Common myeloid progenitor, CD34-positive (primary cell): Measurements from ENCODE around the gene TNFRSF8.
A peak's percentile ranks its signal among the peaks of the same experiment; 100 is the strongest.

Experiments used
- CTCF ChIA-PET: fragments of 350-600 bp; sonication (Branson Sonifier 250); formaldehyde crosslinking; loops from one replicate; lab custom pipeline; 2021; ENCODE audit warnings: antibody characterized with exemption; lab: Charles Lee
- POLR2A ChIA-PET: fragments of 350-600 bp; sonication (Branson Sonifier 250); formaldehyde crosslinking; loops from one replicate; lab custom pipeline; 2021; ENCODE audit warnings: antibody characterized with exemption; lab: Charles Lee
- DNase-seq, 3 donors: peaks; one replicate each; pipeline versions ENCODE4 v3.0.0 to v3.0.0-alpha.2; 2013
- H3K27ac ChIP-seq, 2 experiments: 1 replicate in 1 of 2; 2 replicates in 1 of 2; pipeline ENCODE4 v1.7.0; 2013; ENCODE audit warnings: inconsistent platforms in 2 of 2, low read length in 2 of 2, mild to moderate bottlenecking in 2 of 2, low read depth in 1 of 2, moderate library complexity in 1 of 2; ENCODE audit not compliant: severe bottlenecking in 2 of 2, insufficient read depth in 1 of 2, poor library complexity in 1 of 2
- H3K27me3 ChIP-seq, 5 experiments: replicated peaks in 2 of 5; 1 replicate in 3 of 5; 2 replicates in 2 of 5; pipeline versions ENCODE4 v1.6.1 to v1.7.0; 2013; ENCODE audit warnings: low read length in 4 of 5, mild to moderate bottlenecking in 2 of 5, moderate library complexity in 2 of 5, inconsistent platforms in 1 of 5; ENCODE audit not compliant: insufficient read depth in 5 of 5, control insufficient read depth in 4 of 5
- H3K36me3 ChIP-seq, 4 experiments: 1 replicate in 2 of 4; 2 replicates in 2 of 4; pipeline versions ENCODE4 v1.6.1 to v1.7.0; 2013; ENCODE audit warnings: low read length in 3 of 4, control low read depth in 1 of 4, mild to moderate bottlenecking in 1 of 4; ENCODE audit not compliant: control insufficient read depth in 4 of 4, insufficient read depth in 4 of 4
- H3K4me1 ChIP-seq, 4 experiments: 1 replicate in 3 of 4; 2 replicates in 1 of 4; pipeline versions ENCODE4 v1.6.1 to v1.7.1; 2013; ENCODE audit warnings: low read length in 3 of 4, mild to moderate bottlenecking in 3 of 4, control low read depth in 1 of 4, inconsistent platforms in 1 of 4, moderate library complexity in 1 of 4; ENCODE audit not compliant: control insufficient read depth in 4 of 4, insufficient read depth in 4 of 4; ENCODE audit errors: control extremely low read depth in 1 of 4
- H3K4me3 ChIP-seq, 7 experiments: 1 replicate in 4 of 7; 2 replicates in 3 of 7; pipeline versions ENCODE4 v1.5.1 to v1.7.0; 2013; ENCODE audit warnings: mild to moderate bottlenecking in 7 of 7, low read length in 6 of 7, moderate library complexity in 6 of 7, inconsistent platforms in 2 of 7, low read depth in 2 of 7, control low read depth in 1 of 7; ENCODE audit not compliant: insufficient read depth in 4 of 7, control insufficient read depth in 1 of 7; ENCODE audit errors: extremely low read depth in 1 of 7
- H3K9me3 ChIP-seq, 5 experiments: 1 replicate in 4 of 5; 2 replicates in 1 of 5; pipeline versions ENCODE4 v1.6.1 to v1.7.1; 2013; ENCODE audit warnings: low read length in 4 of 5, mild to moderate bottlenecking in 2 of 5, inconsistent platforms in 1 of 5, low read depth in 1 of 5, moderate library complexity in 1 of 5; ENCODE audit not compliant: control insufficient read depth in 4 of 5, insufficient read depth in 2 of 5; ENCODE audit errors: control extremely low read depth in 1 of 5
- WGBS: methylation state at CpG from one replicate; pipeline ENCODE4 v1.1.5; 2013; ENCODE audit not compliant: insufficient coverage; 5-methylcytosine and 5-hydroxymethylcytosine counted together

TNFRSF8 gene

GRCh38 chr1:12177999-12178441 lies 114.9 kb downstream of the TNFRSF8 start:
- Histone ChIP-seq H3K36me3 (peaks cover 0 to 11% (median 0%) of the 10 kb centered on the region in 4 experiments), H3K27ac (no peak overlapping the region), H3K9me3 (no peaks in the 10 kb centered on the region), H3K4me1 (peaks cover 10 to 93% (median 67%) of the 10 kb centered on the region in 4 experiments), H3K4me3 (no peak overlapping the region), H3K27me3 (no peaks in the 10 kb centered on the region)
- POLR2A ChIA-PET = no interaction called here
- CTCF ChIA-PET = interaction anchor here (0.7 to 2.1 kb wide), 10 partner anchors 9 to 53 kb away, joined by 3 to 8 read pairs (median 4); no protein-coding TSS in a partner anchor
- DNase-seq = peak in 2 of 3 donors; percentile 75 to 82
- WGBS = 75% methylated on average over 5 of the region's 14 CpGs

- WGBS = 92% methylated on average over 11 of the region's 11 CpGs
- DNase-seq = no peak
- no peak overlapping the region for H3K27ac ChIP-seq
- H3K9me3 ChIP-seq = no peaks in the 10 kb centered on the region
- peaks cover 10 to 93% (median 63%) of the 10 kb centered on the region in 4 experiments for H3K4me1 ChIP-seq
- H3K4me3 ChIP-seq = no peak overlapping the region
- ChIA-PET CTCF (interaction anchor here (0.7 to 2.1 kb wide), 5 partner anchors 10 to 54 kb away, joined by 3 to 8 read pairs (median 6); no protein-coding TSS in a partner anchor), POLR2A (interaction anchor here (0.6 kb wide), 1 partner anchor 8 kb away, joined by 3 read pairs; no protein-coding TSS in a partner anchor)
- H3K36me3 ChIP-seq = peaks cover 0 to 11% (median 0%) of the 10 kb centered on the region in 4 experiments
- H3K27me3 ChIP-seq = no peaks in the 10 kb centered on the region
Observed at GRCh38 chr1:12178511-12178910, 115.4 kb downstream of the TNFRSF8 start.

- Histone ChIP-seq H3K36me3 (peaks cover 0 to 11% (median 0%) of the 10 kb centered on the region in 4 experiments), H3K9me3 (no peaks in the 10 kb centered on the region), H3K27ac (no peak overlapping the region), H3K4me1 (peaks cover 13 to 93% (median 63%) of the 10 kb centered on the region in 4 experiments), H3K4me3 (peak overlapping the region in 3 of 7 experiments; percentile 1 to 42 (median 8)), H3K27me3 (no peaks in the 10 kb centered on the region)
- ChIA-PET CTCF (interaction anchor here (1.2 to 2.1 kb wide), 4 partner anchors 10 to 45 kb away, joined by 3 to 8 read pairs (median 6); no protein-coding TSS in a partner anchor), POLR2A (interaction anchor here (0.6 kb wide), 1 partner anchor 9 kb away, joined by 3 read pairs; no protein-coding TSS in a partner anchor)
- peak in 2 of 3 donors; percentile 78 to 85 for DNase-seq
- 43% methylated on average over 17 of the region's 17 CpGs for WGBS
Observed at GRCh38 chr1:12179111-12179519, 116.0 kb downstream of the TNFRSF8 start.

GRCh38 chr1:12179676-12180075 lies 116.6 kb downstream of the TNFRSF8 start:
- WGBS = 99% methylated on average over 8 of the region's 8 CpGs
- DNase-seq = no peak
- H3K9me3 ChIP-seq = no peaks in the 10 kb centered on the region
- no peaks in the 10 kb centered on the region for H3K27me3 ChIP-seq
- no peak overlapping the region for H3K27ac ChIP-seq
- CTCF ChIA-PET = interaction anchor here (1.1 to 2.1 kb wide), 4 partner anchors 11 to 39 kb away, joined by 3 to 8 read pairs (median 6); no protein-coding TSS in a partner anchor
- H3K4me3 ChIP-seq = no peak overlapping the region
- H3K4me1 ChIP-seq = peaks cover 9 to 94% (median 62%) of the 10 kb centered on the region in 4 experiments
- peaks cover 0 to 11% (median 0%) of the 10 kb centered on the region in 4 experiments for H3K36me3 ChIP-seq
- POLR2A ChIA-PET = no interaction called here

- ChIA-PET CTCF (interaction anchor here (0.9 to 7.3 kb wide), 5 partner anchors 20 to 57 kb away, joined by 3 to 89 read pairs (median 5); no protein-coding TSS in a partner anchor), POLR2A (interaction anchor here (0.9 kb wide), 1 partner anchor 11 kb away, joined by 4 read pairs; no protein-coding TSS in a partner anchor)
- H3K36me3 ChIP-seq = peaks cover 0 to 11% (median 0%) of the 10 kb centered on the region in 4 experiments
- H3K9me3 ChIP-seq = no peaks in the 10 kb centered on the region
- H3K27me3 ChIP-seq = no peaks in the 10 kb centered on the region
- no peak overlapping the region for H3K4me3 ChIP-seq
- DNase-seq = peak in 2 of 3 donors; percentile 34 to 38
- WGBS = 59% methylated on average over 7 of the region's 10 CpGs
- no peak overlapping the region for H3K27ac ChIP-seq
- peaks cover 8 to 94% (median 60%) of the 10 kb centered on the region in 4 experiments for H3K4me1 ChIP-seq
Observed at GRCh38 chr1:12180315-12180714, 117.2 kb downstream of the TNFRSF8 start.

GRCh38 chr1:12180903-12181302 lies 117.8 kb downstream of the TNFRSF8 start:
- 81% methylated on average over 6 of the region's 7 CpGs for WGBS
- H3K4me1 ChIP-seq = peaks cover 8 to 94% (median 59%) of the 10 kb centered on the region in 4 experiments
- no peak overlapping the region for H3K27ac ChIP-seq
- DNase-seq = no peak
- ChIA-PET POLR2A (interaction anchor here (0.9 kb wide), 1 partner anchor 10 kb away, joined by 4 read pairs; no protein-coding TSS in a partner anchor), CTCF (interaction anchor here (0.9 to 7.3 kb wide), 5 partner anchors 28 to 58 kb away, joined by 3 to 89 read pairs (median 4); no protein-coding TSS in a partner anchor)
- no peak overlapping the region for H3K4me3 ChIP-seq
- H3K27me3 ChIP-seq = no peaks in the 10 kb centered on the region
- peaks cover 0 to 11% (median 0%) of the 10 kb centered on the region in 4 experiments for H3K36me3 ChIP-seq
- no peaks in the 10 kb centered on the region for H3K9me3 ChIP-seq
